HT1080 (cell line): ENCODE results near the gene MTSS2. TPM values are rescaled to one million over a fixed set of nuclear protein-coding genes. Genes with fewer than 3 reads are reported as not detected.

Experiments used
- total RNA-seq: library from RNA; depleted of rRNA; stranded (reverse); fragments of >200 nt; shearing (Covaris generic); gene quantifications from 2 replicates; pipeline ENCODE4 v1.2.3, GENCODE V29; 2014; rRNA removed

The MTSS2 gene
- total RNA-seq, 1 experiment from 2014 or later: 16.0 TPM

Other genes starting within 250 kb of the MTSS2 start
- 27.9 and 38.1 TPM in 2 replicates for gene ST3GAL2, start 247.0 kb downstream of the MTSS2 start, total RNA-seq
- 3.9 and 4.9 TPM in 2 replicates for gene FCSK, start 231.5 kb downstream of the MTSS2 start, total RNA-seq
- gene COG4, start 162.5 kb downstream of the MTSS2 start, total RNA-seq: 52.8 and 63.4 TPM in 2 replicates
- gene SF3B3, start 162.2 kb downstream of the MTSS2 start, total RNA-seq: 152 and 267 TPM in 2 replicates
- not detected in 2 replicates for gene IL34, start 39.5 kb downstream of the MTSS2 start, total RNA-seq
- gene VAC14, start 115.1 kb upstream of the MTSS2 start, total RNA-seq: 70.7 and 103 TPM in 2 replicates